ENCODE measurements around the gene IPCEF1. TPM values are rescaled to one million over a fixed set of nuclear protein-coding genes. Genes with fewer than 3 reads are reported as not detected.

Gene IPCEF1
- polyA plus RNA-seq, 1 donor from 2014 or later, result 3.9 TPM

- Histone ChIP-seq H2AFZ (ENCODE audit: low read depth, low read length) (no peak overlapping the region), H3K9me3 (ENCODE audit: low read length) (no peaks in the 10 kb centered on the region), H3K36me3 (ENCODE audit: insufficient read depth, low read length) (no peaks in the 10 kb centered on the region), H3K27ac (ENCODE audit: low read length) (no peak overlapping the region), H3K4me3 (ENCODE audit: low read length) (no peak overlapping the region), H3K9me2 (ENCODE audit: insufficient read depth, low read length) (no peaks in the 10 kb centered on the region), H3F3A (ENCODE audit: insufficient read depth, low read length, poor library complexity, severe bottlenecking) (no peaks in the 10 kb centered on the region), H3K9ac (ENCODE audit: low read length) (no peak overlapping the region), H3K79me2 (replicated peaks; ENCODE audit: insufficient read depth, low read length) (no peaks in the 10 kb centered on the region), H3K4me2 (ENCODE audit: low read length) (no peak overlapping the region), H4K20me1 (ENCODE audit: insufficient read depth) (no peaks in the 10 kb centered on the region), H3K27me3 (ENCODE audit: insufficient read depth, low read depth, low read length) (no peaks in the 10 kb centered on the region)
- no peak for TF ChIP-seq EP300 (conservative IDR thresholded peaks at IDR 0.05; ENCODE audit: poor library complexity, severe bottlenecking)
Observed at GRCh38 chr6:154234019-154234772, 122.4 kb downstream of the IPCEF1 start.

GRCh38 chr6:154233383-154233782, 123.2 kb downstream of the IPCEF1 start:
- no peaks in the 10 kb centered on the region for H3K79me2 ChIP-seq (replicated peaks; ENCODE audit: insufficient read depth, low read length)
- no peak overlapping the region for H3K9ac ChIP-seq (ENCODE audit: low read length)
- H4K20me1 ChIP-seq (ENCODE audit: insufficient read depth), result no peaks in the 10 kb centered on the region
- no peak overlapping the region for H2AFZ ChIP-seq (ENCODE audit: low read depth, low read length)
- TF ChIP-seq CTCF (IDR thresholded peaks at IDR 0.05; ENCODE audit: poor library complexity, severe bottlenecking) (no peak), POLR2AphosphoS5 (IDR thresholded peaks at IDR 0.05) (no peak), EP300 (conservative IDR thresholded peaks at IDR 0.05; ENCODE audit: poor library complexity, severe bottlenecking) (no peak), TAF1 (IDR thresholded peaks at IDR 0.05; ENCODE audit: low read depth) (no peak), RAD21 (conservative IDR thresholded peaks at IDR 0.05) (no peak), SMC3 (conservative IDR thresholded peaks at IDR 0.05; ENCODE audit: poor library complexity) (no peak), REST (IDR thresholded peaks at IDR 0.05; ENCODE audit: borderline replicate concordance) (no peak)
- no peak overlapping the region for H3K27ac ChIP-seq (ENCODE audit: low read length)
- H3F3A ChIP-seq (ENCODE audit: insufficient read depth, low read length, poor library complexity, severe bottlenecking), result no peaks in the 10 kb centered on the region
- H3K4me3 ChIP-seq (ENCODE audit: low read length), result no peak overlapping the region
- no peaks in the 10 kb centered on the region for H3K9me3 ChIP-seq (ENCODE audit: low read length)
- no peaks in the 10 kb centered on the region for H3K36me3 ChIP-seq (ENCODE audit: insufficient read depth, low read length)
- H3K4me2 ChIP-seq (ENCODE audit: low read length), result no peak overlapping the region
- H3K27me3 ChIP-seq (ENCODE audit: insufficient read depth, low read depth, low read length), result no peaks in the 10 kb centered on the region
- H3K9me2 ChIP-seq (ENCODE audit: insufficient read depth, low read length), result no peaks in the 10 kb centered on the region
